ENCODE results near the gene SPG21.

- TF ChIP-seq POLR2A (IDR thresholded peaks at IDR 0.05): no peak
- TF ChIP-seq, protein P1, sequence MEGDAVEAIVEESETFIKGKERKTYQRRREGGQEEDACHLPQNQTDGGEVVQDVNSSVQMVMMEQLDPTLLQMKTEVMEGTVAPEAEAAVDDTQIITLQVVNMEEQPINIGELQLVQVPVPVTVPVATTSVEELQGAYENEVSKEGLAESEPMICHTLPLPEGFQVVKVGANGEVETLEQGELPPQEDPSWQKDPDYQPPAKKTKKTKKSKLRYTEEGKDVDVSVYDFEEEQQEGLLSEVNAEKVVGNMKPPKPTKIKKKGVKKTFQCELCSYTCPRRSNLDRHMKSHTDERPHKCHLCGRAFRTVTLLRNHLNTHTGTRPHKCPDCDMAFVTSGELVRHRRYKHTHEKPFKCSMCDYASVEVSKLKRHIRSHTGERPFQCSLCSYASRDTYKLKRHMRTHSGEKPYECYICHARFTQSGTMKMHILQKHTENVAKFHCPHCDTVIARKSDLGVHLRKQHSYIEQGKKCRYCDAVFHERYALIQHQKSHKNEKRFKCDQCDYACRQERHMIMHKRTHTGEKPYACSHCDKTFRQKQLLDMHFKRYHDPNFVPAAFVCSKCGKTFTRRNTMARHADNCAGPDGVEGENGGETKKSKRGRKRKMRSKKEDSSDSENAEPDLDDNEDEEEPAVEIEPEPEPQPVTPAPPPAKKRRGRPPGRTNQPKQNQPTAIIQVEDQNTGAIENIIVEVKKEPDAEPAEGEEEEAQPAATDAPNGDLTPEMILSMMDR (IDR thresholded peaks at IDR 0.05): no peak
Measured at GRCh38 chr15:64923546-64923945, 66.2 kb downstream of the SPG21 start.
